Cardiac fibroblast (primary cell): ENCODE data around the gene PDRG1.

Experiments used
- DNase-seq, 2 donors: peaks; one replicate each; pipeline versions ENCODE4 v3.0.0 to v3.0.0-alpha.2; 2010; ENCODE audit warnings: low read depth in 2 of 2
- H3K4me3 ChIP-seq, 2 donors: replicated peaks in 1 of 2; 1 replicate in 1 of 2; 2 replicates in 1 of 2; pipeline ENCODE4 v1.5.1; 2011; ENCODE audit warnings: low read depth in 2 of 2, low read length in 2 of 2, mild to moderate bottlenecking in 2 of 2, moderate library complexity in 1 of 2
- TF ChIP-seq, protein P1 (sequence below): IDR thresholded peaks from one replicate; pipeline ENCODE4 v1.5.1; 2011; ENCODE audit warnings: low read depth, mild to moderate bottlenecking, low read length, inconsistent platforms

Gene PDRG1

DNA sequence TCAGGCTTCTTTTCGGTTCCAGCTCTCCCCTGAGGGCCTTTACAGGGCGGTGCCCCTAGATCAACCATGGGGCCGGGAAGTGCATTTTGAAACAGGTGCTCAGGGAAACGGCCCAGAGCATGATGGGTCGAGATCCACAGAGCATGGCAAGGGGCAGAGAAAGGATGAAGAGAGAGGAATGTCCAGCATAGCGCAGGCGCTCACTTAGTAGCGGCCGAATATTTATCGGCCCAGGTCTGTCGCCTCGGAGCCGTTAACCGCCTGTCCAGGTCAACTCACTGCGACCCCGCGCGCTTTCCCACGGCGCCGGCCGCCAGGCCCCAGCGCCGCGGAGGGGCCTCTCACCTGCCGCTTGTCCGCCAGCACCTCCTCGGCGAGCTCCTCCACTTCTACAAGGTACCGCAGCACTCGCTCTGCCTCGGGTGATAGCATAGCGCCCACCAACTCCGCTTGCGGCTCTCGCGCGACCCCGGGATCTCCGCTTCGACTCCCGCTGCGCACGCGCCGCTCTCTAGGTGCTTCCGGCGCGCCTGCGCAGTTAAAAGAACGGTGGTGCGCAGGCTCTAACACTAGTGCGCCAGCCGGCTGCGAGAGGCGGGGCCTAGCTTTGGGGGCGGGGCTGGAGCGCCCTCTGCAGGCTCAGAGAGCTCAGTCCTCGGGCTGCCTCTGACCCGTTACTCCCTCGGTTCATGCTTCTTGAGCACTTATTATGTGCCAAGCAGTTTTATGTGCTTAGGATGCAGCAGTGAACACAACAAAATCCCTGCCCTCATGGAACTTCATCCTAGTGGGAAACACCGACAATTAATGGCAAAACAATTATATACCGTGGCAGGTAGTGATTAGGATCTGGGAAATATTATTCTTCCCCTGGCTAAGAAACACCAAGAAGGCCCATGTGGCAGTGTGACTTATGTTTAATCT is at the start of gene PDRG1:
TSS of gene PDRG1 (minus strand) at position 517 of the 924 bp plus-strand sequence. CDS start at position 432, 85 bp downstream.
- peak; percentile 96 to 98 for DNase-seq
- peak within 1 kb of the TSS; percentile 86 to 92 for H3K4me3 ChIP-seq
- TF ChIP-seq, protein P1, sequence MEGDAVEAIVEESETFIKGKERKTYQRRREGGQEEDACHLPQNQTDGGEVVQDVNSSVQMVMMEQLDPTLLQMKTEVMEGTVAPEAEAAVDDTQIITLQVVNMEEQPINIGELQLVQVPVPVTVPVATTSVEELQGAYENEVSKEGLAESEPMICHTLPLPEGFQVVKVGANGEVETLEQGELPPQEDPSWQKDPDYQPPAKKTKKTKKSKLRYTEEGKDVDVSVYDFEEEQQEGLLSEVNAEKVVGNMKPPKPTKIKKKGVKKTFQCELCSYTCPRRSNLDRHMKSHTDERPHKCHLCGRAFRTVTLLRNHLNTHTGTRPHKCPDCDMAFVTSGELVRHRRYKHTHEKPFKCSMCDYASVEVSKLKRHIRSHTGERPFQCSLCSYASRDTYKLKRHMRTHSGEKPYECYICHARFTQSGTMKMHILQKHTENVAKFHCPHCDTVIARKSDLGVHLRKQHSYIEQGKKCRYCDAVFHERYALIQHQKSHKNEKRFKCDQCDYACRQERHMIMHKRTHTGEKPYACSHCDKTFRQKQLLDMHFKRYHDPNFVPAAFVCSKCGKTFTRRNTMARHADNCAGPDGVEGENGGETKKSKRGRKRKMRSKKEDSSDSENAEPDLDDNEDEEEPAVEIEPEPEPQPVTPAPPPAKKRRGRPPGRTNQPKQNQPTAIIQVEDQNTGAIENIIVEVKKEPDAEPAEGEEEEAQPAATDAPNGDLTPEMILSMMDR, result peak; percentile 95

DNA sequence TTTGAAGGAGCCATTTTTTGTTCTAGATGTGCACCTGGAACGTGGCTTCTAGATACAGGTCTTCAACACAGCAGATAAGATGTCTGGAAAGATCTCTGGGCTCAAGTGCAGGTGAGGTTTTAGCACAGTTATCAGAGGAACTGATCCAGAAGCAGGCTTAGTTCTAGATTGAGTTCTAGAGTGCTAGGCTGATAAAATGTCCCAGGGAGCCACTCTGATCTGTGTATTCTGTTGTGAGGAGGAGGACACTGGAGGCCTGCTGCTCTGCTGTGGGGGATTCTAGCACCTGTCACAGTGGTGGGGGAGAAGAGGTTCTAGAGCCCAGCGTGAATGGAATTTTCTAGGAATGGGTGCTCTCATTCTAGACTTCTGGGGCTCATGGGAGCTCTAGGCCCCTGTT is 46.4 kb upstream of the PDRG1 start:
- no peak overlapping the region for H3K4me3 ChIP-seq
- TF ChIP-seq, protein P1, result no peak
- DNase-seq, result no peak

DNA sequence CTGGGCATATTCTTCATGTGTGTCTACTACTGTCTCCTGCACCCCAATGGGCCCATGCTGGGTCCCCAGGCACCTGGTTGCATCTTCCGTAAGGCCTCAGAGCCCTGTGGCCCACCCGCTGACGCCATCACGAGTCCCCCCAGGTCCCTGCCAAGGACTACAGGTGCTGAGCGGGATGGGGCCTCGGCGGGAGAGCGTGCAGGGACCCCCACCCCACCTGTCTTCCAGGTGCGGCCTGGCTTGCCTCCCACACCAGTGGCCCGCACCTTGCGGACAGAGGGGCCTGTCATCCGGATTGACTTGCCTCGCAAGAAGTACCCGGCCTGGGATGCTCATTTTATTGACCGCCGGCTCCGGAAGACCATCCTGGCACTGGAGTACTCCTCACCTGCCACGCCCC is 45.1 kb upstream of the PDRG1 start:
- DNase-seq, result no peak
- TF ChIP-seq, protein P1, result no peak
- H3K4me3 ChIP-seq, result no peak overlapping the region

DNA sequence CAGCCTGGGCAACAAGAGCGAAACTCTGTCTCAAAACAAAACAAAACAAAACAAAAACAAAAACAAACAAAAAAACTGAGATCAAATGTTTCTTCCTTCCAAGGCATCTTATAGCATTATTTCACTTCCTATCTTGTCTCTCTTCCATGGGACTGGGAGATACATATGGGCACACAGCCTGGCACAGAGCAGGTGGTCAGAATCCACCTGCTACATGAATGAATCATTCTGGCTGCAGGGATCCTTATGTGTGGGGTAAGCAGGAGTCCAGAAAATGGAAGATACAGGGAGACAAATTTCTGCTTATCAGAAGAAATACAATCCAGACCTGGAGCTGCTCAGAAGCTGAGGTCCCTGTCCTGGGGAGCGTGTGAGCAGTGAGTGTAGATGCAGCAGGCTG is 40.2 kb upstream of the PDRG1 start:
- H3K4me3 ChIP-seq, result no peak overlapping the region
- TF ChIP-seq, protein P1, result no peak
- no peak for DNase-seq

DNA sequence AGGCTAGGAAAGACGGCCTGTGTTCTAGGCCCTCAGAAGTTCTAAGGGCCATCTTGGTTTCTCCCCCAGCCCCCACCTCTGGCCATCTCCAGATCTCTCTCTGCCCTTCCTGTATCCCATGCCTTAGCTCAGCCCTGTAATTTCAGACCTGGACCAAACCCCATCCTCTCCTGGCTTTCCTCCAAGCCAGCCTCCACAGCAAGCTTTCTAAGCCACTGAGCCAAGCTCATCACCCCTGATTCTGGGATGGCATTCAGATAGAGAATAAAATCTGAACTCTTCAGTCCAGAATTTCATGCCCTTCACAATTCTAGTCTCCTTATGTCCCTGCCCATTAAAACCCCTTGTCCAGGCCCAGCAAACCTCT is 39.5 kb upstream of the PDRG1 start:
- DNase-seq, result no peak
- no peak overlapping the region for H3K4me3 ChIP-seq
- TF ChIP-seq, protein P1, result no peak

DNA sequence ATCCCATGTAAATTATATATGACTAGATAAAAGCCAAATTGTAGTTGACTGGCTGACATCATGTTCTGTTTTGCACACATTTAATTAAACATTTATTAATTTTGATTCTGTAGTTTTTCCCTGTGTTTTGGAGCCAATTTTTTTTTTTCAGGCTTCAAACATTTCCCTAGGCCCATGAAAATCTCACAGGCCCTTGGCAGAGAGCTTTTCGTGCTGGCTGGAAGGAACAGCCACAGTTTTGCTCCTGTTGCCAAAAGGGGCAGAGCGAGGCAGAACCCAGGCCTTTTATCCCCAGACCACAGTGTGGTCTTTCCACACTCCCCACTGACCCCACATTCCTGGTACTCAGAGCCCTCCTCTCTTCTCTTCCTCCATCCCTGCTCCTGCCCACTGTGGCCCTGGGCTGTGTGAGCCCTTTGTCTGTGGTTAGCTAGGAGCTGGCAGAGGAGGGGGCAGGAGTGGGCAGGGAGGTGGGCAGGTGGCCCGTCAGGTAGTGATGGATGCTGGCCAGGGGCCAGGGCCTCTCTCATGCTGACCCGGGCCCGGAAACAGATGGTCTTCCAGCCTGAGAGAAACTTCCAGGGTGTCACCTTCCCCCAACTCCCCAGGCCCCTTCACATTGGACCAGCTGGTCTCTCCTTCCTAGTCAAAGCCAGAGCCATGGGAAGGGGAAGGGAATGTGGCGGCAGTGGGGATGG is 38.9 kb upstream of the PDRG1 start:
- DNase-seq, result no peak
- TF ChIP-seq, protein P1, result no peak
- H3K4me3 ChIP-seq, result no peak overlapping the region
